Neural cell (in vitro differentiated cells): ENCODE measurements around the gene MMP14. TPM values are rescaled to one million over a fixed set of nuclear protein-coding genes. Genes with fewer than 3 reads are reported as not detected.

Source experiments
- H2AFZ ChIP-seq: fragments of 200-600, 300-800 bp; sonication (generic), shearing (Covaris generic); 2 replicates; pipeline ENCODE4 v1.6.0; 2014; ENCODE audit warnings: low read depth, mild to moderate bottlenecking, antibody characterized with exemption, low read length, moderate library complexity
- H3F3A ChIP-seq: fragments of 200-600 bp; shearing (Covaris generic); 2 replicates; pipeline ENCODE4 v1.6.1; 2016; ENCODE audit warnings: mild to moderate bottlenecking, moderate library complexity, mixed read lengths, antibody characterized with exemption, low read length; ENCODE audit not compliant: insufficient read depth, poor library complexity, severe bottlenecking
- H3K27ac ChIP-seq: fragments of 200-600, 300-800 bp; sonication (generic), shearing (Covaris generic); 2 replicates; pipeline ENCODE4 v1.5.1; 2014; ENCODE audit warnings: mild to moderate bottlenecking, low read length, moderate library complexity
- H3K27me3 ChIP-seq: fragments of 300-800, 200-600 bp; sonication (generic), shearing (Covaris generic); 2 replicates; pipeline ENCODE4 v1.6.0; 2014; ENCODE audit warnings: mild to moderate bottlenecking, low read depth, low read length, moderate library complexity; ENCODE audit not compliant: insufficient read depth
- H3K36me3 ChIP-seq: fragments of 300-800, 200-600 bp; sonication (generic), shearing (Covaris generic); 2 replicates; pipeline ENCODE4 v1.5.1; 2014; ENCODE audit warnings: mild to moderate bottlenecking, antibody characterized with exemption, low read length, moderate library complexity; ENCODE audit not compliant: insufficient read depth
- H3K4me2 ChIP-seq: fragments of 300-800, 200-600 bp; sonication (generic), shearing (Covaris generic); 2 replicates; pipeline ENCODE4 v1.6.0; 2014; ENCODE audit warnings: mild to moderate bottlenecking, low read length
- H3K4me3 ChIP-seq: fragments of 300-800, 200-600 bp; sonication (generic), shearing (Covaris generic); 2 replicates; pipeline ENCODE4 v1.5.1; 2014; ENCODE audit warnings: mild to moderate bottlenecking, low read length, moderate library complexity
- H3K79me2 ChIP-seq: fragments of 200-600 bp; shearing (Covaris generic); replicated peaks from 2 replicates; pipeline ENCODE4 v1.6.0; 2014; ENCODE audit warnings: mild to moderate bottlenecking, low read length, moderate library complexity; ENCODE audit not compliant: insufficient read depth
- H3K9ac ChIP-seq: fragments of 300-800, 200-600 bp; sonication (generic), shearing (Covaris generic); 2 replicates; pipeline ENCODE4 v1.6.1; 2016; ENCODE audit warnings: mild to moderate bottlenecking, low read length, mixed read lengths
- H3K9me2 ChIP-seq: fragments of 200-600 bp; shearing (Covaris generic); 2 replicates; pipeline ENCODE4 v1.6.1; 2016; ENCODE audit warnings: mild to moderate bottlenecking, low read length, mixed read lengths; ENCODE audit not compliant: insufficient read depth
- H3K9me3 ChIP-seq: fragments of 200-600, 300-800 bp; sonication (generic), shearing (Covaris generic); 2 replicates; pipeline ENCODE4 v1.6.1; 2016; ENCODE audit warnings: mild to moderate bottlenecking, mixed run types, low read length, moderate library complexity, mixed read lengths
- H4K20me1 ChIP-seq: fragments of 200-600 bp; shearing (Covaris generic); 2 replicates; pipeline ENCODE4 v1.6.1; 2016; ENCODE audit warnings: mild to moderate bottlenecking, mixed run types; ENCODE audit not compliant: insufficient read depth
- EP300 ChIP-seq: fragments of 450-650 bp; conservative IDR thresholded peaks from 2 replicates; pipeline ENCODE4 v1.6.1; 2014; ENCODE audit warnings: antibody characterized with exemption, mild to moderate bottlenecking, moderate library complexity; ENCODE audit not compliant: poor library complexity, severe bottlenecking
- EZH2 ChIP-seq: fragments of 200-600, 300-800 bp; shearing (Covaris generic), sonication (generic); IDR thresholded peaks from 2 replicates; pipeline ENCODE4 v1.6.1; 2014; ENCODE audit warnings: antibody characterized with exemption, low read length, borderline replicate concordance, mild to moderate bottlenecking; ENCODE audit not compliant: insufficient read depth, poor library complexity, severe bottlenecking
- MXI1 ChIP-seq: fragments of 450-650 bp; conservative IDR thresholded peaks from 2 replicates; pipeline ENCODE4 v1.6.1; 2014; ENCODE audit warnings: antibody characterized with exemption, mild to moderate bottlenecking; ENCODE audit not compliant: poor library complexity, severe bottlenecking
- POLR2AphosphoS5 ChIP-seq: IDR thresholded peaks from 2 replicates; pipeline ENCODE4 v1.6.1; 2012
- RAD21 ChIP-seq: fragments of 450-650 bp; conservative IDR thresholded peaks from 2 replicates; pipeline ENCODE4 v1.6.1; 2014; ENCODE audit warnings: antibody characterized with exemption, mild to moderate bottlenecking, moderate library complexity
- SMC3 ChIP-seq: fragments of 450-650 bp; conservative IDR thresholded peaks from 2 replicates; pipeline ENCODE4 v1.6.1; 2014; ENCODE audit warnings: antibody characterized with exemption, mild to moderate bottlenecking, moderate library complexity; ENCODE audit not compliant: poor library complexity
- TAF1 ChIP-seq: IDR thresholded peaks from 2 replicates; pipeline ENCODE4 v1.6.1; 2012; ENCODE audit warnings: low read depth
- polyA plus RNA-seq: library from polyadenylated mRNA; depleted of rRNA; stranded (reverse); fragments of >200 nt; gene quantifications from 2 replicates; pipeline ENCODE4 v1.2.3, GENCODE V29; 2014
- TF ChIP-seq, protein P1 (sequence below): IDR thresholded peaks from 2 replicates; pipeline ENCODE4 v1.6.1; 2012; ENCODE audit warnings: borderline replicate concordance
- TF ChIP-seq, protein P2 (sequence below): fragments of 450-650 bp; IDR thresholded peaks from 2 replicates; pipeline ENCODE4 v1.5.1; 2014; ENCODE audit warnings: antibody characterized with exemption, mild to moderate bottlenecking, moderate library complexity; ENCODE audit not compliant: poor library complexity, severe bottlenecking

MMP14 gene
- polyA plus RNA-seq, 1 donor from 2014 or later: 1.5 TPM

DNA sequence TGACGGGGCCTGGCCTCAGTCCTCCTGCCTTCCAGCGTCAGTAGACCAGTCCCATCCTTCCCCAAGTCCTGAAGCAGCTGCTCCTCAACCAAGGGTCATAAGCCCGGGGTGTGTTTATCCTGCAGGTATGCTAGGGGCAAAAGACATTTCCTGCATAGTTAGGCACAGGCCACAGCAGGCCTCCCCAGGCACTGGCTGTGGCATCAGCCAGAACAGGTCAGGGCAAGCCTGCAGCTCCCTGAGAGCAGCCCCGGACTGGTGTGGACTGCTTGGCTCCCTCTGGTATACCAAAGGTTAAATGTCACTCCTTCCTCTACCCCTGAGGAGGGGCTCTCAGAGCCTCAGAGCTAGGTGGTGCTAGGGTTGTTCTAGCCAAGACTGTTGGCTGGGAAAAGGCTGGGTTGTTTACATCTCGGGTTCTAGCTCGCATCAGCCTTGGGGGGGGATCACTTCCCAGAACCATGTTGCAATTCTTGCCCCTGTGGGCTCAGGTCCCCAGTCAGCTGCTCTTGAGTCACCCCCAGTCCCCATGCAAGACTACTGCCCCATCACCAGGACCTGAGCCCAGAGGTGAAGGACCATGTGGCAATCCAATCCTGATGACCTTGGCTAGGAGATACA, 2.9 kb downstream of the MMP14 start:
- Histone ChIP-seq H3K79me2 (no peaks in the 10 kb centered on the region), H4K20me1 (no peaks in the 10 kb centered on the region), H2AFZ (no peak overlapping the region), H3F3A (no peaks in the 10 kb centered on the region), H3K36me3 (no peaks in the 10 kb centered on the region), H3K27me3 (peaks cover 37% of the 10 kb centered on the region), H3K4me3 (no peak overlapping the region), H3K4me2 (no peak overlapping the region), H3K9me2 (no peaks in the 10 kb centered on the region), H3K9ac (no peak overlapping the region), H3K9me3 (no peaks in the 10 kb centered on the region), H3K27ac (no peak overlapping the region)
- TF ChIP-seq EP300: no peak
- TF ChIP-seq, protein P1, sequence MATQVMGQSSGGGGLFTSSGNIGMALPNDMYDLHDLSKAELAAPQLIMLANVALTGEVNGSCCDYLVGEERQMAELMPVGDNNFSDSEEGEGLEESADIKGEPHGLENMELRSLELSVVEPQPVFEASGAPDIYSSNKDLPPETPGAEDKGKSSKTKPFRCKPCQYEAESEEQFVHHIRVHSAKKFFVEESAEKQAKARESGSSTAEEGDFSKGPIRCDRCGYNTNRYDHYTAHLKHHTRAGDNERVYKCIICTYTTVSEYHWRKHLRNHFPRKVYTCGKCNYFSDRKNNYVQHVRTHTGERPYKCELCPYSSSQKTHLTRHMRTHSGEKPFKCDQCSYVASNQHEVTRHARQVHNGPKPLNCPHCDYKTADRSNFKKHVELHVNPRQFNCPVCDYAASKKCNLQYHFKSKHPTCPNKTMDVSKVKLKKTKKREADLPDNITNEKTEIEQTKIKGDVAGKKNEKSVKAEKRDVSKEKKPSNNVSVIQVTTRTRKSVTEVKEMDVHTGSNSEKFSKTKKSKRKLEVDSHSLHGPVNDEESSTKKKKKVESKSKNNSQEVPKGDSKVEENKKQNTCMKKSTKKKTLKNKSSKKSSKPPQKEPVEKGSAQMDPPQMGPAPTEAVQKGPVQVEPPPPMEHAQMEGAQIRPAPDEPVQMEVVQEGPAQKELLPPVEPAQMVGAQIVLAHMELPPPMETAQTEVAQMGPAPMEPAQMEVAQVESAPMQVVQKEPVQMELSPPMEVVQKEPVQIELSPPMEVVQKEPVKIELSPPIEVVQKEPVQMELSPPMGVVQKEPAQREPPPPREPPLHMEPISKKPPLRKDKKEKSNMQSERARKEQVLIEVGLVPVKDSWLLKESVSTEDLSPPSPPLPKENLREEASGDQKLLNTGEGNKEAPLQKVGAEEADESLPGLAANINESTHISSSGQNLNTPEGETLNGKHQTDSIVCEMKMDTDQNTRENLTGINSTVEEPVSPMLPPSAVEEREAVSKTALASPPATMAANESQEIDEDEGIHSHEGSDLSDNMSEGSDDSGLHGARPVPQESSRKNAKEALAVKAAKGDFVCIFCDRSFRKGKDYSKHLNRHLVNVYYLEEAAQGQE: no peak
- TF ChIP-seq, protein P2, sequence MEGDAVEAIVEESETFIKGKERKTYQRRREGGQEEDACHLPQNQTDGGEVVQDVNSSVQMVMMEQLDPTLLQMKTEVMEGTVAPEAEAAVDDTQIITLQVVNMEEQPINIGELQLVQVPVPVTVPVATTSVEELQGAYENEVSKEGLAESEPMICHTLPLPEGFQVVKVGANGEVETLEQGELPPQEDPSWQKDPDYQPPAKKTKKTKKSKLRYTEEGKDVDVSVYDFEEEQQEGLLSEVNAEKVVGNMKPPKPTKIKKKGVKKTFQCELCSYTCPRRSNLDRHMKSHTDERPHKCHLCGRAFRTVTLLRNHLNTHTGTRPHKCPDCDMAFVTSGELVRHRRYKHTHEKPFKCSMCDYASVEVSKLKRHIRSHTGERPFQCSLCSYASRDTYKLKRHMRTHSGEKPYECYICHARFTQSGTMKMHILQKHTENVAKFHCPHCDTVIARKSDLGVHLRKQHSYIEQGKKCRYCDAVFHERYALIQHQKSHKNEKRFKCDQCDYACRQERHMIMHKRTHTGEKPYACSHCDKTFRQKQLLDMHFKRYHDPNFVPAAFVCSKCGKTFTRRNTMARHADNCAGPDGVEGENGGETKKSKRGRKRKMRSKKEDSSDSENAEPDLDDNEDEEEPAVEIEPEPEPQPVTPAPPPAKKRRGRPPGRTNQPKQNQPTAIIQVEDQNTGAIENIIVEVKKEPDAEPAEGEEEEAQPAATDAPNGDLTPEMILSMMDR: no peak
- TF ChIP-seq SMC3: no peak
- TF ChIP-seq EZH2: no peak
- no peak for TF ChIP-seq RAD21
- no peak for TF ChIP-seq MXI1
- TF ChIP-seq POLR2AphosphoS5: no peak
- no peak for TF ChIP-seq TAF1

DNA sequence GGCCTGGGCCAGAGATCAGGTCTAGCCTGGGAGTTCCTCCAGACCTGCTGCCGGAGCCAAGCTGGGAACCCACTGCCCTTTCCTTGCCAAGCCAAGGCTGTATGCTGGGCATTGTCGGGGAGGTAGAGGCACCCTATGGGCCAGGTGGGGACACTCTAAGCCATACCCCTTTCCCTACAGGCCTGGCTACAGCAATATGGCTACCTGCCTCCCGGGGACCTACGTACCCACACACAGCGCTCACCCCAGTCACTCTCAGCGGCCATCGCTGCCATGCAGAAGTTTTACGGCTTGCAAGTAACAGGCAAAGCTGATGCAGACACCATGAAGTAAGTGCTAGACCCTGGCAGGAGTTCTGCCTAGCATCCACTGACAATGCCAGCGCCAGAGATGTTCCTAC, 4.9 kb downstream of the MMP14 start:
- H3F3A ChIP-seq: no peaks in the 10 kb centered on the region
- H3K4me2 ChIP-seq: no peak overlapping the region
- no peaks in the 10 kb centered on the region for H3K79me2 ChIP-seq
- H3K9ac ChIP-seq: no peak overlapping the region
- no peaks in the 10 kb centered on the region for H3K9me3 ChIP-seq
- no peaks in the 10 kb centered on the region for H3K9me2 ChIP-seq
- H4K20me1 ChIP-seq: no peaks in the 10 kb centered on the region
- H3K4me3 ChIP-seq: no peak overlapping the region
- H3K27ac ChIP-seq: no peak overlapping the region
- no peak overlapping the region for H2AFZ ChIP-seq
- TF ChIP-seq, protein P2: no peak
- TF ChIP-seq RAD21 (no peak), SMC3 (no peak), POLR2AphosphoS5 (no peak), MXI1 (no peak), TAF1 (no peak), EZH2 (no peak)
- TF ChIP-seq, protein P1: no peak
- H3K27me3 ChIP-seq: peaks cover 27% of the 10 kb centered on the region
- no peaks in the 10 kb centered on the region for H3K36me3 ChIP-seq
